ENCODE results near the gene MRPS7. TPM values are rescaled to one million over a fixed set of nuclear protein-coding genes. Genes with fewer than 3 reads are reported as not detected.
A peak's percentile ranks its signal among the peaks of the same experiment; 100 is the strongest.
"Not testable (repeated sequence)": the region's sequence is repeated elsewhere in the genome, so short reads cannot be mapped to it uniquely, and the experiment has no call there.

Gene MRPS7
- total and polyA plus RNA-seq, 5 donors from 2014 or later = 32.3 to 141 (median 120) TPM

DNA sequence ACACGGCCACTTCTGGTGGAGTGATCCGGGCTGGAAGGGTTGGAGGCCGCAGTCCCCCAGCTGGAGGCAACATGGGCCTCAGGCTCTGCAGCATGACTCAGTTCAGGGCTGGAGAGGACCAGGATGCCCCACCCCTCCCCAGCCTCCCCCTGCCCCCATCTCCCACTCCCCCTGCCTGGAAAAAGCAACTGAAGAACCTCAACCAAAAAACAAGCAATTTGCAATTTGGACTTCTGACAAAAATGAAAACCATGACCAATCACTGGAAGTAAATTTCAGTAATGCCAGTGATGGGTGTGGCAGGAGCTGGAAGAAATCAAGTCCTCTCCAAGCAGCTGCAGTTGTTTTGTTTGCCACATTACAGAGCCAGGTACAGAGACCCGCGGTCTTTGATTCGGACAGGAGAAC is 16.0 kb downstream of the MRPS7 start:
- Mint-ChIP-seq H3K9me3 (peaks cover 0 to 2% (median 0%) of the 10 kb centered on the region in 7 donors), H3K27ac (no peak overlapping the region), H3K27me3 (no peaks in the 10 kb centered on the region), H3K36me3 (peaks cover 8% of the 10 kb centered on the region), H3K4me1 (peaks cover 0 to 16% (median 2%) of the 10 kb centered on the region in 4 donors), H3K4me3 (no peak overlapping the region)
- DNase-seq = no peak
- Histone ChIP-seq H3K4me3 (ENCODE audit: low read depth, low read length) (no peak overlapping the region), H3K36me3 (ENCODE audit: control insufficient read depth, insufficient read depth, low read length) (peaks cover 5% of the 10 kb centered on the region), H3K27ac (ENCODE audit: insufficient read depth, low read length, poor library complexity, severe bottlenecking) (no peak overlapping the region), H3K27me3 (ENCODE audit: control insufficient read depth, insufficient read depth, low read length) (no peaks in the 10 kb centered on the region), H3K4me1 (ENCODE audit: control insufficient read depth, insufficient read depth, low read length, poor library complexity, severe bottlenecking) (peaks cover 3% of the 10 kb centered on the region), H3K9me3 (ENCODE audit: control insufficient read depth in 2 of 2, low read length in 2 of 2) (no peaks in the 10 kb centered on the region)
- ATAC-seq (ENCODE audit: low read depth in 2 of 2) = no peak

DNA sequence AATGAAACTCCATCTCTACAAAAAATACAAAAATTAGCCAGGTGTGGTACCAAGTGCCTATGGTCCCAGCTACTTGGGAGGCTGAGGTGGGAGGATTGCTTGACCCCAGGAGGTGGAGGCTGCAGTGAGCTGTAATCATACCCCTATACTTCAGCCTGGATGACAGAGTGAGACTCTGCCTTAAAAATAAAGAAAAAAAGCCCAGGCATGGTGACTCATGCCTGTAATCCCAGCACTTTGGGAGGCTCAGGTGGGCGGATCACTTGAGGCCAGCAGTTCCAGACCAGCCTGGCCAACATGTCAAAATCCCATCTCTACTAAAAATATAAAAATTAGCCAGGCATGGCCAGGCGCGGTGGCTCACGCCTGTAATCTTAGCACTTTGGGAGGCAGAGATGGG is 18.5 kb downstream of the MRPS7 start:
- not testable (repeated sequence) for H3K27ac ChIP-seq (ENCODE audit: insufficient read depth, low read length, poor library complexity, severe bottlenecking); H3K36me3 ChIP-seq (ENCODE audit: control insufficient read depth, insufficient read depth, low read length); H3K27ac Mint-ChIP-seq; H3K4me3 Mint-ChIP-seq; H3K4me1 ChIP-seq (ENCODE audit: control insufficient read depth, insufficient read depth, low read length, poor library complexity, severe bottlenecking); H3K27me3 ChIP-seq (ENCODE audit: control insufficient read depth, insufficient read depth, low read length); H3K4me3 ChIP-seq (ENCODE audit: low read depth, low read length); ATAC-seq (ENCODE audit: low read depth in 2 of 2); H3K27me3 Mint-ChIP-seq; H3K9me3 Mint-ChIP-seq; H3K9me3 ChIP-seq (ENCODE audit: control insufficient read depth in 2 of 2, low read length in 2 of 2); H3K4me1 Mint-ChIP-seq; DNase-seq
- peaks cover 11% of the 10 kb centered on the region for H3K36me3 Mint-ChIP-seq

DNA sequence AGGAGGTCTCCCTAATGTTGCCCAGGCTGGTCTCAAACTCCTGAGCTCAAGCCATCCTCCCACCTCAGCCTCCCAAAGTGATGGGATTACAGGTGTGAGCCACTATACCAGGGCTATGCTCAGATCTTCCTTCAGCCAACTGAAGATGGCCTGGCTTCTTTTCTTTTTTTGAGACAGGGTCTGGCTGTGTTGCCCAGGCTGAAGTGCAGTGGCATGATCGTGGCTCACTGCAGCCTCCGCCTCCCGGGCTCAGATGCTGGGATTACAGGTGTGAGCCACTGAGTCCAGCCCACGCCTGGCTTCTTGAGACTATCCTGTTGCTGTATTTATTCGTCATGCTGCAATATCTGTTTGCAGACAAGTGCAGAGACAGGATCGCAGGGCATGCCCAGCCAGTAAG is 23.4 kb downstream of the MRPS7 start:
- Mint-ChIP-seq H3K4me3 (peak overlapping the region in 1 of 4 donors; percentile 24), H3K36me3 (peaks cover 11% of the 10 kb centered on the region), H3K27ac (no peak overlapping the region), H3K9me3 (no peaks in the 10 kb centered on the region), H3K27me3 (no peaks in the 10 kb centered on the region), H3K4me1 (peaks cover 4 to 20% (median 11%) of the 10 kb centered on the region in 4 donors)
- Histone ChIP-seq H3K9me3 (ENCODE audit: control insufficient read depth in 2 of 2, low read length in 2 of 2) (no peaks in the 10 kb centered on the region), H3K36me3 (ENCODE audit: control insufficient read depth, insufficient read depth, low read length) (peaks cover 18% of the 10 kb centered on the region), H3K4me1 (ENCODE audit: control insufficient read depth, insufficient read depth, low read length, poor library complexity, severe bottlenecking) (peaks cover 10% of the 10 kb centered on the region), H3K27ac (ENCODE audit: insufficient read depth, low read length, poor library complexity, severe bottlenecking) (no peak overlapping the region), H3K4me3 (ENCODE audit: low read depth, low read length) (no peak overlapping the region), H3K27me3 (ENCODE audit: control insufficient read depth, insufficient read depth, low read length) (no peaks in the 10 kb centered on the region)
- ATAC-seq (ENCODE audit: low read depth in 2 of 2) (no peak), DNase-seq (no peak)

DNA sequence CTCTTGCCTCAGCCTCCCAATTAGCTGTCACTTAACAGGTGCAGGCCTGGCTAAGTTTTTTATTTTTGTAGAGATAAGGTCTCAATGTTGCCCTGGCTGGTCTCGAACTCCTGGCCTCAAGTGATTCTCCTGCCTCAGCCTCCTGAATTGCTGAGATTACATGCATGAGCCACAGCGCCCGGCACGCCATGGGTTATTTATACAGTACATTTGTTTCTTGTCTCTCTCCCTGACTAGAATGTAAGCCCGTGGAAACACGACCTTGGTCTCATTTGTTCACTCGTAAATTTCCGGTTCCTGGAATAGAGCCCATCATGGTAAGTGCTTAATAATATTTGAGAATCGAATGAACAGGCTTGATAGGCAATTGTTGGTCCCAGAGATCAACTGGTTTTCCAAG is 25.5 kb downstream of the MRPS7 start:
- Mint-ChIP-seq H3K36me3 (peaks cover 6% of the 10 kb centered on the region), H3K4me3 (peak overlapping the region in 2 of 4 donors; percentile 16 to 75), H3K9me3 (no peaks in the 10 kb centered on the region), H3K4me1 (peaks cover 4 to 21% (median 12%) of the 10 kb centered on the region in 4 donors), H3K27ac (peak overlapping the region in 2 of 3 donors; percentile 31 to 74), H3K27me3 (no peaks in the 10 kb centered on the region)
- Histone ChIP-seq H3K36me3 (ENCODE audit: control insufficient read depth, insufficient read depth, low read length) (peaks cover 14% of the 10 kb centered on the region), H3K27ac (ENCODE audit: insufficient read depth, low read length, poor library complexity, severe bottlenecking) (no peak overlapping the region), H3K4me1 (ENCODE audit: control insufficient read depth, insufficient read depth, low read length, poor library complexity, severe bottlenecking) (peaks cover 15% of the 10 kb centered on the region), H3K27me3 (ENCODE audit: control insufficient read depth, insufficient read depth, low read length) (no peaks in the 10 kb centered on the region), H3K4me3 (ENCODE audit: low read depth, low read length) (no peak overlapping the region), H3K9me3 (ENCODE audit: control insufficient read depth in 2 of 2, low read length in 2 of 2) (no peaks in the 10 kb centered on the region)
- ATAC-seq (ENCODE audit: low read depth in 2 of 2) = no peak
- no peak for DNase-seq

DNA sequence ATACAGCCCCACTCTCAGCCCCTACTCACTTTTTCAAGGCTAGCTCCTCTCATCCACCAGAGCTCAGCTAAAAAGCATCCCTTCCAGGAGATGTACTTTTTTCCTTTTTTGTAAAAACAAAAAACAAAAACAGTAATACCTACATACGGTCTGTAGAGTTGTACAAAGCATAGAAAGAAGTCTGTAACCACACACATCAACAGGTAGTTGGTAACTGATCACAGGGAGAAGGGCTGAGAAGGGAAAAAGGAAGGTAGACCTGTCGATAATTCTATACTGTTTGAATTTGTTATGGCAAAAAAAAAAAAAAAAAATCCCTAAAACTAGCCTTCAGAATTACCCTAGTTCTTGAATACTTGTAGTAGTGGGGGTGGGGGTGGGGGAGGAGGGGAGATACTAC is 26.7 kb downstream of the MRPS7 start:
- Mint-ChIP-seq H3K4me3 (peak overlapping the region; percentile 95 to 100 (median 100)), H3K27ac (peak overlapping the region; percentile 78 to 99 (median 96)), H3K36me3 (peaks cover 4% of the 10 kb centered on the region), H3K4me1 (peaks cover 4 to 21% (median 12%) of the 10 kb centered on the region in 4 donors), H3K27me3 (no peaks in the 10 kb centered on the region), H3K9me3 (no peaks in the 10 kb centered on the region)
- no peaks in the 10 kb centered on the region for H3K27me3 ChIP-seq (ENCODE audit: control insufficient read depth, insufficient read depth, low read length)
- peaks cover 14% of the 10 kb centered on the region for H3K36me3 ChIP-seq (ENCODE audit: control insufficient read depth, insufficient read depth, low read length)
- ATAC-seq (ENCODE audit: low read depth in 2 of 2) = no peak
- DNase-seq = no peak
- peaks cover 15% of the 10 kb centered on the region for H3K4me1 ChIP-seq (ENCODE audit: control insufficient read depth, insufficient read depth, low read length, poor library complexity, severe bottlenecking)
- peak overlapping the region; percentile 99 for H3K27ac ChIP-seq (ENCODE audit: insufficient read depth, low read length, poor library complexity, severe bottlenecking)
- no peaks in the 10 kb centered on the region for H3K9me3 ChIP-seq (ENCODE audit: control insufficient read depth in 2 of 2, low read length in 2 of 2)
- H3K4me3 ChIP-seq (ENCODE audit: low read depth, low read length) = peak overlapping the region; percentile 76

DNA sequence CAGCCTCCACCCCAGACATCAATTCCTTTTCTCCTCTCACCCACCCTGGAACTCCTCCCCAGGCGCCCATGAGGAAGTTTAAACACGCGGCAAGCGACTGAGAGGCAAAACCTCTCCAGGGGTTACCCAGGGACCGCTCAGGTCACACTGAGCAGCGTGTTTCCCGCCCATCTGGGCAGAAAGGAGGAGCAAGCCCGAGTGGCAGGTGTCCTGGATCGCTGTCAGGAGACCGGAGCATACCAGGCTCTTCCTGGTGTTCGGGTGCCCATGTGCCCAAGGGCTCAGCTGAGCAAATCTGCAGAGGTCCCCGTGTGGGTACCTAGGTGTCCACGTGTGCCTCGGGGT is 27.1 kb downstream of the MRPS7 start:
- peak overlapping the region; percentile 95 to 100 (median 100) for H3K4me3 Mint-ChIP-seq
- Histone ChIP-seq H3K4me3 (ENCODE audit: low read depth, low read length) (peak overlapping the region; percentile 76), H3K36me3 (ENCODE audit: control insufficient read depth, insufficient read depth, low read length) (peaks cover 14% of the 10 kb centered on the region), H3K27me3 (ENCODE audit: control insufficient read depth, insufficient read depth, low read length) (no peaks in the 10 kb centered on the region), H3K27ac (ENCODE audit: insufficient read depth, low read length, poor library complexity, severe bottlenecking) (peak overlapping the region; percentile 99), H3K4me1 (ENCODE audit: control insufficient read depth, insufficient read depth, low read length, poor library complexity, severe bottlenecking) (peaks cover 15% of the 10 kb centered on the region), H3K9me3 (ENCODE audit: control insufficient read depth in 2 of 2, low read length in 2 of 2) (no peaks in the 10 kb centered on the region)
- ATAC-seq (ENCODE audit: low read depth in 2 of 2) (no peak), DNase-seq (no peak)
- H3K36me3 Mint-ChIP-seq = peaks cover under 1% of the 10 kb centered on the region
- no peaks in the 10 kb centered on the region for H3K27me3 Mint-ChIP-seq
- H3K4me1 Mint-ChIP-seq = peaks cover 4 to 21% (median 12%) of the 10 kb centered on the region in 4 donors
- peak overlapping the region; percentile 99 to 100 (median 99) for H3K27ac Mint-ChIP-seq
- H3K9me3 Mint-ChIP-seq = no peaks in the 10 kb centered on the region

DNA sequence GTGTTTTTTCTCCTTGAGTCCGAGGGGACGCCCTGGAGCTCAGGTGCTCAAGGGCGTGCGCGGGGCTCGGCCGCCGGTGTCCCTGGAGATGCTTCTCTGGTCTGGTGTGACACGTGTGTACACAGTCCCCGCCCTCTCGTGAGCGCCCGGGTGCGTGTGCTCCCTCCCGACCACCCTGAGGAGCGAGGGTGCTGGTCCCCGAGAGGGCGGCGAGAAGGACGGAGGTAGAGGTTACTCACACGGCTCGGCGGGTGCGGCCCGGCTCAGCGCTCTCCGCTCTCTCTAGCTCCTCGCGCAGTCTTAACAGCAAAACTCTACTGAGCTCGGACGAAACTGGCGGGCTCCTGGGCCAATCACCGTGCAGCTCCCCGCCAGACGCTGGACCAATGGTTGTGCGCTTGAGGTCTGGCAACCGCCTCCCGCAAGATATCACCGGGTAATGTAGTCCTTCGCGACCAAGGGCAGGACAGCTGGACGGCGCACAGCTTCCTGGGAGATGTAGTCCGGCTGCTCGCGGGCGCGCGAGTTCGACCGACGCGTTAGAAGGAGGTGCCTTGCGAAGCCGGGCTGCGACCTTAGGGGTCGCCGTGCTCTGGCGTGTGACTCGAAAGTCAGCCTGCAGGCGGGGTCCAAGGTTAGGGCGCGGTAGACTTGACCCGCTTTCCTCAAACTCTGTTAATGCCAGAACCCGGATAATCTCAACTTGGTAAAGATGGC is 27.6 kb downstream of the MRPS7 start, which contains the start of gene SLC25A19:
Gene SLC25A19, minus strand, starts transcription at position 319 of the 717 bp plus-strand sequence. CDS start 2,669 bp downstream, outside the sequence.
- Mint-ChIP-seq H3K9me3 (no peaks in the 10 kb centered on the region), H3K36me3 (no peaks in the 10 kb centered on the region), H3K4me1 (peaks cover 4 to 21% (median 12%) of the 10 kb centered on the region in 4 donors), H3K27me3 (no peaks in the 10 kb centered on the region), H3K4me3 (peak within 1 kb of the TSS; percentile 95 to 100 (median 100)), H3K27ac (peak within 1 kb of the TSS; percentile 99 to 100 (median 99))
- peak; percentile 92 to 96 for ATAC-seq (ENCODE audit: low read depth in 2 of 2)
- Histone ChIP-seq H3K4me1 (ENCODE audit: control insufficient read depth, insufficient read depth, low read length, poor library complexity, severe bottlenecking) (peaks cover 15% of the 10 kb centered on the region), H3K36me3 (ENCODE audit: control insufficient read depth, insufficient read depth, low read length) (peaks cover 14% of the 10 kb centered on the region), H3K27me3 (ENCODE audit: control insufficient read depth, insufficient read depth, low read length) (no peaks in the 10 kb centered on the region), H3K27ac (ENCODE audit: insufficient read depth, low read length, poor library complexity, severe bottlenecking) (peak within 1 kb of the TSS; percentile 99), H3K4me3 (ENCODE audit: low read depth, low read length) (peak within 1 kb of the TSS; percentile 89), H3K9me3 (ENCODE audit: control insufficient read depth in 2 of 2, low read length in 2 of 2) (no peaks in the 10 kb centered on the region)
- DNase-seq = peak; percentile 96 to 100 (median 97)

All from CD4-positive, CD25-positive, alpha-beta regulatory T cell (primary cell).